OCI-M2 (cell line): ENCODE measurements around the gene IFITM1.
"Not testable (repeated sequence)": the region's sequence is repeated elsewhere in the genome, so short reads cannot be mapped to it uniquely, and the experiment has no call there.

Experiments used
- DNase-seq: peaks from one replicate; lab custom pipeline; 2025; ENCODE audit not compliant: unreplicated experiment; lab: John Stamatoyannopoulos, UW

The IFITM1 gene

GRCh38 chr11:282630-283360, 31.0 kb upstream of the IFITM1 start:
- no peak for DNase-seq

GRCh38 chr11:283405-284104, 30.3 kb upstream of the IFITM1 start:
- no peak for DNase-seq

- DNase-seq, result no peak
These were observed 29.5 kb upstream of the IFITM1 start for GRCh38 chr11:284105-285020.

GRCh38 chr11:285021-285893, 28.6 kb upstream of the IFITM1 start:
- no peak for DNase-seq

GRCh38 chr11:285894-286220, 28.0 kb upstream of the IFITM1 start:
- no peak for DNase-seq

- not testable (repeated sequence) for DNase-seq
These were observed 26.6 kb upstream of the IFITM1 start for GRCh38 chr11:286977-287820.

- DNase-seq, result no peak
These were observed 25.9 kb upstream of the IFITM1 start for GRCh38 chr11:287821-288477.

GRCh38 chr11:288478-289397, 25.1 kb upstream of the IFITM1 start, which contains the start of gene PGGHG:
Gene PGGHG, plus strand, starts transcription at chr11:289126. Its CDS starts 691 bp downstream, at chr11:289817.
- DNase-seq, result no peak

GRCh38 chr11:289398-289711, 24.5 kb upstream of the IFITM1 start:
- DNase-seq, result no peak

- no peak for DNase-seq
These were observed 23.9 kb upstream of the IFITM1 start for GRCh38 chr11:289712-290620.

- DNase-seq, result no peak
These were observed 23.1 kb upstream of the IFITM1 start for GRCh38 chr11:290621-291231.

- DNase-seq, result no peak
These were observed 22.3 kb upstream of the IFITM1 start for GRCh38 chr11:291281-292210.

- no peak for DNase-seq
These were observed 21.4 kb upstream of the IFITM1 start for GRCh38 chr11:292211-293121.

- DNase-seq, result no peak
These were observed 20.5 kb upstream of the IFITM1 start for GRCh38 chr11:293271-293851.
